Measurements from ENCODE around the gene RSL24D1.

GRCh38 chr15:55222588-55222987 lies 25.8 kb upstream of the RSL24D1 start:
- TF ChIP-seq CTCF (IDR thresholded peaks at IDR 0.05) (no peak), POLR2AphosphoS5 (IDR thresholded peaks at IDR 0.05) (no peak), POLR2A (IDR thresholded peaks at IDR 0.05) (no peak)
